GM23248 (cell line): ENCODE data around the gene EYA3. TPM values are rescaled to one million over a fixed set of nuclear protein-coding genes. Genes with fewer than 3 reads are reported as not detected.

Source experiments
- DNase-seq: peaks from one replicate; pipeline ENCODE4 v3.0.0-alpha.2; 2015
- H2AFZ ChIP-seq: fragments of 200-600 bp; sonication (generic); 2 replicates; pipeline ENCODE4 v1.6.1; 2016; ENCODE audit warnings: antibody characterized with exemption
- H3F3A ChIP-seq: fragments of 200-600 bp; sonication (generic); 2 replicates; pipeline ENCODE4 v1.6.1; 2016; ENCODE audit warnings: mild to moderate bottlenecking, antibody characterized with exemption, mixed run types; ENCODE audit not compliant: insufficient read depth
- H3K27ac ChIP-seq: fragments of 200-600 bp; sonication (generic); 2 replicates; pipeline ENCODE4 v1.5.1; 2016; ENCODE audit warnings: mild to moderate bottlenecking
- H3K27me3 ChIP-seq: fragments of 200-600 bp; sonication (generic); replicated peaks from 2 replicates; pipeline ENCODE4 v1.6.1; 2016; ENCODE audit warnings: mild to moderate bottlenecking; ENCODE audit not compliant: insufficient read depth
- H3K36me3 ChIP-seq: fragments of 200-600 bp; sonication (generic); 2 replicates; pipeline ENCODE4 v1.6.1; 2016; ENCODE audit warnings: low read depth, mild to moderate bottlenecking
- H3K4me1 ChIP-seq: fragments of 200-600 bp; sonication (generic); 2 replicates; pipeline ENCODE4 v1.6.1; 2016; ENCODE audit warnings: mild to moderate bottlenecking; ENCODE audit not compliant: insufficient read depth
- H3K4me2 ChIP-seq: fragments of 200-600 bp; sonication (generic); one replicate; pipeline ENCODE4 v1.6.1; 2016; ENCODE audit warnings: mild to moderate bottlenecking; ENCODE audit not compliant: unreplicated experiment
- H3K4me3 ChIP-seq: fragments of 200-600 bp; sonication (generic); 2 replicates; pipeline ENCODE4 v1.5.1; 2016; ENCODE audit warnings: mild to moderate bottlenecking
- H3K79me2 ChIP-seq: fragments of 200-600 bp; sonication (generic); 2 replicates; pipeline ENCODE4 v1.6.1; 2016; ENCODE audit warnings: mild to moderate bottlenecking; ENCODE audit not compliant: insufficient read depth
- H3K9ac ChIP-seq: fragments of 200-600 bp; sonication (generic); 2 replicates; pipeline ENCODE4 v1.6.1; 2016; ENCODE audit warnings: mild to moderate bottlenecking
- H3K9me2 ChIP-seq: fragments of 200-600 bp; sonication (generic); 2 replicates; pipeline ENCODE4 v1.6.1; 2016; ENCODE audit warnings: mixed run types, mild to moderate bottlenecking, moderate library complexity; ENCODE audit not compliant: insufficient read depth
- H3K9me3 ChIP-seq: fragments of 200-600 bp; sonication (generic); one replicate; pipeline ENCODE4 v1.6.1; 2017; ENCODE audit warnings: low read depth
- H4K20me1 ChIP-seq: fragments of 200-600 bp; sonication (generic); 2 replicates; pipeline ENCODE4 v1.6.0; 2016; ENCODE audit not compliant: insufficient read depth
- EZH2 ChIP-seq: fragments of 200-600 bp; sonication (generic); IDR thresholded peaks from 2 replicates; pipeline ENCODE4 v1.6.1; 2018; ENCODE audit warnings: antibody characterized with exemption, mild to moderate bottlenecking; ENCODE audit not compliant: insufficient read depth, poor library complexity, severe bottlenecking
- EZH2phosphoT487 ChIP-seq: fragments of 200-600 bp; sonication (generic); IDR thresholded peaks from 2 replicates; pipeline ENCODE4 v1.6.1; 2018; ENCODE audit warnings: antibody characterized with exemption, moderate library complexity, mild to moderate bottlenecking, low read depth; ENCODE audit not compliant: insufficient read depth
- WGBS, 2 experiments: methylation state at CpG; one replicate each; pipeline ENCODE4 v1.1.6; 2015 to 2017; ENCODE audit warnings: low lambda C conversion rate in 2 of 2, low coverage in 1 of 2; ENCODE audit errors: missing lambda C conversion rate in 2 of 2; 5-methylcytosine and 5-hydroxymethylcytosine counted together
- in situ Hi-C: fragments of 300-500 bp; cut with MboI; formaldehyde crosslinking; loops from 2 replicates; pipeline ENCODE4 v1.15.0; 2020
- polyA plus RNA-seq: library from polyadenylated mRNA; unstranded; fragments of >200 nt; fragmentation: Nextera tagmentation; extraction: Ambion mirVana; gene quantifications from 2 replicates; pipeline ENCODE4 v1.2.1, GENCODE V29; 2016
- total RNA-seq: library from RNA; depleted of rRNA; stranded (reverse); fragments of >200 nt; shearing (Covaris generic); gene quantifications from 2 replicates; pipeline ENCODE4 v1.2.3, GENCODE V29; 2014

The EYA3 gene
- total and polyA plus RNA-seq, 2 experiments from 2014 or later = 9.1 to 16.9 TPM

- Histone ChIP-seq H3K27ac (no peak overlapping the region), H3K9ac (no peak overlapping the region), H3K4me3 (no peak overlapping the region), H3K27me3 (no peaks in the 10 kb centered on the region), H3K9me3 (no peaks in the 10 kb centered on the region), H3K9me2 (no peaks in the 10 kb centered on the region), H3K36me3 (no peaks in the 10 kb centered on the region), H4K20me1 (no peaks in the 10 kb centered on the region), H3K4me2 (no peak overlapping the region), H2AFZ (no peak overlapping the region), H3K79me2 (no peaks in the 10 kb centered on the region), H3K4me1 (peaks cover 5% of the 10 kb centered on the region; the same call in 1 of the 2 replicates), H3F3A (no peaks in the 10 kb centered on the region)
- 36 to 44% methylated on average over 1 of the region's 1 CpG for WGBS, 2 experiments
- no peak for DNase-seq
- in situ Hi-C loops = no loop called here
- TF ChIP-seq EZH2 (no peak), EZH2phosphoT487 (no peak)
These were observed 150.9 kb downstream of the EYA3 start for GRCh38 chr1:27937524-27937836.

- peaks cover 5% of the 10 kb centered on the region; the same call in 1 of the 2 replicates for H3K4me1 ChIP-seq
- in situ Hi-C loops = no loop called here
- H3K4me3 ChIP-seq = no peak overlapping the region
- H3K4me2 ChIP-seq = no peak overlapping the region
- H3K9me3 ChIP-seq = no peaks in the 10 kb centered on the region
- H3K9ac ChIP-seq = no peak overlapping the region
- no peaks in the 10 kb centered on the region for H3K27me3 ChIP-seq
- TF ChIP-seq EZH2phosphoT487 = no peak
- no peak for TF ChIP-seq EZH2
- no peak overlapping the region for H2AFZ ChIP-seq
- no peaks in the 10 kb centered on the region for H3K36me3 ChIP-seq
- WGBS, 2 experiments = 63 to 74% methylated on average over 5 of the region's 5 CpGs
- H3K27ac ChIP-seq = no peak overlapping the region
- DNase-seq = no peak
- no peaks in the 10 kb centered on the region for H4K20me1 ChIP-seq
- H3K9me2 ChIP-seq = no peaks in the 10 kb centered on the region
- no peaks in the 10 kb centered on the region for H3K79me2 ChIP-seq
- no peaks in the 10 kb centered on the region for H3F3A ChIP-seq
These were observed 152.0 kb downstream of the EYA3 start for GRCh38 chr1:27936370-27936769.

GRCh38 chr1:27935721-27936120 is 152.7 kb downstream of the EYA3 start:
- in situ Hi-C loops = no loop called here
- peaks cover 5% of the 10 kb centered on the region; the same call in 1 of the 2 replicates for H3K4me1 ChIP-seq
- H3K4me2 ChIP-seq = no peak overlapping the region
- H3F3A ChIP-seq = no peaks in the 10 kb centered on the region
- no peaks in the 10 kb centered on the region for H3K9me2 ChIP-seq
- no peak for TF ChIP-seq EZH2
- TF ChIP-seq EZH2phosphoT487 = no peak
- H3K36me3 ChIP-seq = no peaks in the 10 kb centered on the region
- no peak overlapping the region for H3K4me3 ChIP-seq
- no peak for DNase-seq
- H4K20me1 ChIP-seq = no peaks in the 10 kb centered on the region
- no peaks in the 10 kb centered on the region for H3K79me2 ChIP-seq
- 0 out of 2 replicates have a peak overlapping the region, but pooled peaks have one; percentile 57 for H2AFZ ChIP-seq
- no peaks in the 10 kb centered on the region for H3K27me3 ChIP-seq
- no peak overlapping the region for H3K9ac ChIP-seq
- no peaks in the 10 kb centered on the region for H3K9me3 ChIP-seq
- H3K27ac ChIP-seq = no peak overlapping the region
- 71 to 72% methylated on average over 8 of the region's 8 CpGs for WGBS, 2 experiments

DNA sequence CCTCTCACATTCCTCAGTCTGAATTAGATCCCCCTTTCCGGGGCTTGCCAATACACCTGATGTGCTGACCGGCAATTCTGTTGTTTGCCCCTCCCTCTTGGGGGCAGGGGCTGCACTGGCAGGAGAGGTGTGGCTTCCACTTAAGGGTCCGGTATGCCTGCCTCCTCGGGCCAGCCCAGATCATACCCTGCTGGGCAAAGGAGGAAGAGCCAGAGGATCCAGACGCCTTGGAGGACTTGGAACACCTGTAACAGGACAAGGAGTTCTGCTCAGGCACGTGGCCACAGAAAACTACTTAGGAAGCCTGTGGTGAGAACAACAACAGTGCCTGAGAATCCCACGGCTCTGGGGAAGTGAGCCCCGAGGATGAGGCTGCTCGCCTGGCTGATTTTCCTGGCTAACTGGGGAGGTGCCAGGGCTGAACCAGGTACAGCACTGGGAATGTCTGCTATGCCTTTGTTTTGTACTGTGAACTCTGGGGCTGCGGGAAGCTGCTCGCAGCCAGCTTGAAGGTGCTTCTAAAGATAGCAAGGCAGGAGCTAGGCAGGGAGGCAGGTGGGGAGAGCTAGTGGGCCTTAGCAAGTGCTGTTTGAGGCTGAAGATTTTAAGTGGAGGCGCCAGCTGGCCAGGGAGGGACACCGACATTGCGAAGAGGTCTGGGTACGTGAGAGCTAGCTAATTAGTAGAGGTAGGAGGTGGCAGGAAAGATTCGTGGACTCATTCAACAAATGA is 153.4 kb downstream of the EYA3 start, which contains the start of gene SMPDL3B:
Gene SMPDL3B (plus strand): TSS at position 183 of the 732 bp plus-strand sequence. CDS start 184 bp downstream, at position 367.
- Histone ChIP-seq H3K4me2 (no peak within 1 kb of the TSS), H3K27ac (no peak within 1 kb of the TSS), H3F3A (no peaks in the 10 kb centered on the region), H3K36me3 (no peaks in the 10 kb centered on the region), H3K4me3 (0 out of 2 replicates have a peak within 1 kb of the TSS, but pooled peaks have one; percentile 5), H3K79me2 (no peaks in the 10 kb centered on the region), H2AFZ (peak within 1 kb of the TSS; percentile 57), H3K9me2 (no peaks in the 10 kb centered on the region), H3K4me1 (peaks cover 5% of the 10 kb centered on the region; the same call in 1 of the 2 replicates), H3K27me3 (no peaks in the 10 kb centered on the region), H3K9ac (no peak within 1 kb of the TSS), H4K20me1 (no peaks in the 10 kb centered on the region), H3K9me3 (no peaks in the 10 kb centered on the region)
- 4 to 5% methylated on average over 16 of the region's 16 CpGs for WGBS, 2 experiments
- in situ Hi-C loops = no loop called here
- peak; percentile 19 for DNase-seq
- TF ChIP-seq EZH2phosphoT487 = no peak
- TF ChIP-seq EZH2 = no peak
